Smooth muscle cell (in vitro differentiated cells): ENCODE results near the gene TBC1D22A. TPM values are rescaled to one million over a fixed set of nuclear protein-coding genes. Genes with fewer than 3 reads are reported as not detected.

Experiments used
- DNase-seq: peaks from one replicate; lab custom pipeline; 2025; ENCODE audit not compliant: unreplicated experiment; lab: John Stamatoyannopoulos, UW
- H2AFZ ChIP-seq: fragments of 200-600 bp; sonication (generic); 2 replicates; pipeline ENCODE4 v1.6.0; 2016; ENCODE audit warnings: antibody characterized with exemption, low read depth, mild to moderate bottlenecking
- H3F3A ChIP-seq: fragments of 200-600 bp; sonication (generic); 2 replicates; pipeline ENCODE4 v1.6.0; 2017; ENCODE audit warnings: antibody characterized with exemption, low read depth
- H3K27ac ChIP-seq: fragments of 200-600 bp; sonication (generic); 2 replicates; pipeline ENCODE4 v1.5.1; 2016; ENCODE audit warnings: low read depth, mild to moderate bottlenecking
- H3K27me3 ChIP-seq: fragments of 200-600 bp; sonication (generic); 2 replicates; pipeline ENCODE4 v1.6.1; 2016; ENCODE audit warnings: low read depth, mild to moderate bottlenecking
- H3K36me3 ChIP-seq: fragments of 200-600 bp; sonication (generic); 2 replicates; pipeline ENCODE4 v1.5.1; 2016; ENCODE audit warnings: low read depth
- H3K4me1 ChIP-seq: fragments of 200-600 bp; sonication (generic); 2 replicates; pipeline ENCODE4 v1.5.1; 2016; ENCODE audit warnings: low read depth
- H3K4me2 ChIP-seq: fragments of 200-600 bp; sonication (generic); 2 replicates; pipeline ENCODE4 v1.6.0; 2016; ENCODE audit warnings: mild to moderate bottlenecking
- H3K4me3 ChIP-seq: fragments of 200-600 bp; sonication (generic); 2 replicates; pipeline ENCODE4 v1.5.1; 2016; ENCODE audit warnings: mild to moderate bottlenecking
- H3K79me2 ChIP-seq: fragments of 200-600 bp; sonication (generic); 2 replicates; pipeline ENCODE4 v1.6.0; 2016; ENCODE audit warnings: low read depth, mild to moderate bottlenecking
- H3K9ac ChIP-seq: fragments of 200-600 bp; sonication (generic); 2 replicates; pipeline ENCODE4 v1.6.0; 2016; ENCODE audit warnings: low read depth
- H3K9me3 ChIP-seq: fragments of 200-600 bp; sonication (generic); replicated peaks from 2 replicates; pipeline ENCODE4 v1.5.1; 2016; ENCODE audit warnings: low read depth
- H4K20me1 ChIP-seq: fragments of 200-600 bp; sonication (generic); 2 replicates; pipeline ENCODE4 v1.6.0; 2016; ENCODE audit warnings: low read depth
- whole genome bisulfite sequencing: methylation state at CpG from one replicate; pipeline ENCODE4 v1.1.7; 2016; ENCODE audit warnings: low lambda C conversion rate; 5-methylcytosine and 5-hydroxymethylcytosine counted together
- polyA plus RNA-seq: library from polyadenylated mRNA; unstranded; fragments of >200 nt; fragmentation: Nextera tagmentation; extraction: Ambion mirVana; gene quantifications from 2 replicates; pipeline ENCODE4 v1.2.1, GENCODE V29; 2016
- total RNA-seq: library from RNA; depleted of rRNA; stranded (reverse); fragments of >200 nt; gene quantifications from 2 replicates; pipeline ENCODE4 v1.2.3, GENCODE V29; 2014
- TF ChIP-seq, protein P1 (sequence below): fragments of 200-600 bp; sonication (generic); IDR thresholded peaks from 2 replicates; pipeline ENCODE4 v1.5.1; 2017; ENCODE audit warnings: borderline replicate concordance, mild to moderate bottlenecking, antibody characterized with exemption; ENCODE audit not compliant: insufficient read depth, poor library complexity, severe bottlenecking

The TBC1D22A gene
- total and polyA plus RNA-seq, 2 experiments from 2014 or later, result 12.5 to 14.4 TPM

DNA sequence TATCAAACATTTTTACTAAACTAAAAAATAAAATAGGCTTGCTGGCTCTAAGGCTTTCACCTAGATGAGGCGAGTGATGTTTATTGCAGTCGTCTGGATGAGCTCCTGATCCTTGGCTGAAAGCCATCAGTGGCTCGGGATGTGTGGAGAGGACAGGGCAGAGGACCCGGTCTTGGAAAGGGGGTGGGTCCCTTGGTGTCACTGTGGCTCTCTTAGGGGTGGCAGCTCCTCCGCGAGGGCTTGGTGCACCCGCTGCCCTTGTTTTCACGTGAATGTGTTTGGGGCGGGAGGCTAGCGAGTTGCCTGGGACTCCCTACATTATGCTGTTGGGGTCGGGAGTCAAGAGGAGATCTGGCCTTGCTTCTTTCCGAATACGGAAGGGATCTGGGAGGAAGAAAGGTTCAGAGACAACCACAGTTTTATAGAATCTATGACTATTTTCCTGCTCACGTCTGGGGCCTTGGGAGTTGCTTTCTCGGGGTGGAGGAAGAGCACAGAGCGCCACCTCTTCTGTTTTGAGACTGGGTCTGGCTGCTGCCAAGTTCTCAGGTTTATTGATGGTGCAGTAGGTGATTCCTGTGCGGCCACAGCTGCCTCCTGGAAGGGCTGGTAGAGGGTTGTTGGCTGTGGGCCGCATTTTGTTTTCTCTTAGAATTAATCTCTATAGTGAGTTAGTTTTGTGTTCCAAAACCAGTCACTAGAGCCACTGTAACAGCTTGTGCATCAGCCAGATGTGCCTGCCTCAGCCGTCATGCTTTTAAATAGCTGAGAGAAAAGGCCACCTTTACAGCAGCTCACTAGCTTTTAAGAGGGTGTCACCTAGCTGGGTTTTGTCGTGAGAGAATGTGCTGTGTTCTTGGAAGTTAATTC lies 12.8 kb downstream of the TBC1D22A start:
- H3K9ac ChIP-seq, result no peak overlapping the region
- H3K27me3 ChIP-seq, result no peaks in the 10 kb centered on the region
- H3K4me3 ChIP-seq, result no peak overlapping the region
- H3K79me2 ChIP-seq, result peaks cover 40% of the 10 kb centered on the region
- no peaks in the 10 kb centered on the region for H3F3A ChIP-seq
- TF ChIP-seq, protein P1, sequence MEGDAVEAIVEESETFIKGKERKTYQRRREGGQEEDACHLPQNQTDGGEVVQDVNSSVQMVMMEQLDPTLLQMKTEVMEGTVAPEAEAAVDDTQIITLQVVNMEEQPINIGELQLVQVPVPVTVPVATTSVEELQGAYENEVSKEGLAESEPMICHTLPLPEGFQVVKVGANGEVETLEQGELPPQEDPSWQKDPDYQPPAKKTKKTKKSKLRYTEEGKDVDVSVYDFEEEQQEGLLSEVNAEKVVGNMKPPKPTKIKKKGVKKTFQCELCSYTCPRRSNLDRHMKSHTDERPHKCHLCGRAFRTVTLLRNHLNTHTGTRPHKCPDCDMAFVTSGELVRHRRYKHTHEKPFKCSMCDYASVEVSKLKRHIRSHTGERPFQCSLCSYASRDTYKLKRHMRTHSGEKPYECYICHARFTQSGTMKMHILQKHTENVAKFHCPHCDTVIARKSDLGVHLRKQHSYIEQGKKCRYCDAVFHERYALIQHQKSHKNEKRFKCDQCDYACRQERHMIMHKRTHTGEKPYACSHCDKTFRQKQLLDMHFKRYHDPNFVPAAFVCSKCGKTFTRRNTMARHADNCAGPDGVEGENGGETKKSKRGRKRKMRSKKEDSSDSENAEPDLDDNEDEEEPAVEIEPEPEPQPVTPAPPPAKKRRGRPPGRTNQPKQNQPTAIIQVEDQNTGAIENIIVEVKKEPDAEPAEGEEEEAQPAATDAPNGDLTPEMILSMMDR, result no peak
- H3K27ac ChIP-seq, result peak overlapping the region; percentile 89
- no peak overlapping the region for H2AFZ ChIP-seq
- WGBS, result 81% methylated on average over 20 of the region's 20 CpGs
- no peaks in the 10 kb centered on the region for H3K4me1 ChIP-seq
- H3K9me3 ChIP-seq, result no peaks in the 10 kb centered on the region
- H4K20me1 ChIP-seq, result peaks cover 71% of the 10 kb centered on the region
- no peak for DNase-seq
- no peak overlapping the region for H3K4me2 ChIP-seq
- no peaks in the 10 kb centered on the region for H3K36me3 ChIP-seq

- DNase-seq, result no peak
- Histone ChIP-seq H3F3A (no peaks in the 10 kb centered on the region), H3K36me3 (no peaks in the 10 kb centered on the region), H2AFZ (no peak overlapping the region), H3K27ac (no peak overlapping the region), H4K20me1 (peaks cover 78% of the 10 kb centered on the region), H3K9me3 (no peaks in the 10 kb centered on the region), H3K4me1 (no peaks in the 10 kb centered on the region), H3K4me2 (no peak overlapping the region), H3K79me2 (peaks cover 40% of the 10 kb centered on the region), H3K4me3 (no peak overlapping the region), H3K9ac (no peak overlapping the region), H3K27me3 (no peaks in the 10 kb centered on the region)
- WGBS, result 88% methylated on average over 22 of the region's 22 CpGs
- TF ChIP-seq, protein P1, result no peak
These were observed 13.7 kb downstream of the TBC1D22A start for GRCh38 chr22:46775850-46776826.

DNA sequence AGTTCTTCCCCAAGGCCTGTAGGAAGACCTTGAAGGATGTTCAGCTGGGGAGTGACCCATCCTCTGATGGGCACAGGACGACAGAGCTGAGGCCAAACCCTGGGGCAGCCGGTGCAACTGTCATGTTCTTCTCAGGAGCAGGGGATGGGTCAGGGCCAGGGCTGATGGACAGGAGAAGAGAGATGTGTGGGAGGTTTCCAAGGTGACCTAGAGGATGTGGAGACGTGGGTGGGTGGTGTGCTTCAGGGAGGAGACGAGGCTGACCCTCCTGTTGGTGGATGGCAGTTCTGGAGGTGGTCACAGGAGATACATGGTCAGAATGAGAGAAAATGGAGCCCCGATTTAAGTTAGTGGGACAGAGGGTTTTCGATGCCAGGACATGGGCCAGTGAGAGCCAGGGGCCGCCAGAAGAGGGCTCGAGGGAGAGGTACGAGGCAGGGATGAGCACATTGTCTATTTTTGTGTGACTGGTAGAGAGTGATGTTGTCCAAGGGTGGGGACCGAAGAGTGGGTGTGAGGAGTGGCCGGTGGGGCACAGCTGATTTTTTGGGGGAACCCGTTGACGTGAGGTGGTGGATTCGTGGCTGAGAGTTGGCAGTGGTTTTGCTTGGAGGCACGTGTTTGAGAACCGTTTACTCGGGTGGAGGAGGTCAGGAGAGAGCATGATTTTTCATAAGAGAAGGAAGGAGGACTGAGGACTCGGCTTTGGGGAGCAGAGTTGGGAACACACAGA lies 14.6 kb downstream of the TBC1D22A start:
- Histone ChIP-seq H3K4me2 (no peak overlapping the region), H3K27ac (no peak overlapping the region), H3K79me2 (peaks cover 47% of the 10 kb centered on the region), H3K9me3 (no peaks in the 10 kb centered on the region), H3K4me1 (no peaks in the 10 kb centered on the region), H3K36me3 (no peaks in the 10 kb centered on the region), H3F3A (no peaks in the 10 kb centered on the region), H4K20me1 (peaks cover 84% of the 10 kb centered on the region), H2AFZ (no peak overlapping the region), H3K4me3 (no peak overlapping the region), H3K27me3 (no peaks in the 10 kb centered on the region), H3K9ac (no peak overlapping the region)
- TF ChIP-seq, protein P1, result no peak
- no peak for DNase-seq
- 91% methylated on average over 18 of the region's 18 CpGs for WGBS
